ENCODE measurements around the gene ANKRD36C.
"Not testable (repeated sequence)": the region's sequence is repeated elsewhere in the genome, so short reads cannot be mapped to it uniquely, and the experiment has no call there.

Gene ANKRD36C

GRCh38 chr2:96027725-96028325 is 36.2 kb upstream of the ANKRD36C start:
- H3K23ac ChIP-seq (ENCODE audit: low read length); H3K9ac ChIP-seq (ENCODE audit: low read length); H3K4me1 ChIP-seq (ENCODE audit: control insufficient read depth in 1 of 2, insufficient read depth in 2 of 2, low read length in 2 of 2); H2BK120ac ChIP-seq (ENCODE audit: insufficient read depth, low read length, poor library complexity); H2BK5ac ChIP-seq (ENCODE audit: low read depth, low read length, poor library complexity); H3K4me2 ChIP-seq (ENCODE audit: low read length); H2AK5ac ChIP-seq (ENCODE audit: low read length); H3K27ac ChIP-seq (ENCODE audit: low read depth, low read length); H3K18ac ChIP-seq (ENCODE audit: low read length); H2AFZ ChIP-seq (ENCODE audit: insufficient read depth, low read length, poor library complexity); H2BK12ac ChIP-seq (ENCODE audit: low read length); H3K9me3 ChIP-seq (ENCODE audit: insufficient read depth, low read depth, low read length); H3K4me3 ChIP-seq (ENCODE audit: low read depth, low read length); H3K79me2 ChIP-seq (ENCODE audit: control insufficient read depth, insufficient read depth, low read length, poor library complexity); H3K4ac ChIP-seq (ENCODE audit: low read depth, low read length); H3K27me3 ChIP-seq (ENCODE audit: insufficient read depth, low read length); H4K91ac ChIP-seq (ENCODE audit: low read depth, low read length); H3K79me1 ChIP-seq (ENCODE audit: low read length); H3K36me3 ChIP-seq (ENCODE audit: control insufficient read depth in 1 of 2, insufficient read depth in 2 of 2, low read length in 2 of 2); H3K14ac ChIP-seq (ENCODE audit: low read length); DNase-seq; H4K12ac ChIP-seq (ENCODE audit: low read depth, low read length); H4K8ac ChIP-seq (ENCODE audit: low read depth, low read length): not testable (repeated sequence)
- WGBS (ENCODE audit: extremely low coverage, insufficient coverage, insufficient read length), result no CpG with 5 or more reads among the region's 16 CpGs

- not testable (repeated sequence) for H3K4me2 ChIP-seq (ENCODE audit: low read length); H3K9me3 ChIP-seq (ENCODE audit: insufficient read depth, low read depth, low read length); H3K4ac ChIP-seq (ENCODE audit: low read depth, low read length); H3K79me1 ChIP-seq (ENCODE audit: low read length); H2AFZ ChIP-seq (ENCODE audit: insufficient read depth, low read length, poor library complexity); H3K36me3 ChIP-seq (ENCODE audit: control insufficient read depth in 1 of 2, insufficient read depth in 2 of 2, low read length in 2 of 2); H4K12ac ChIP-seq (ENCODE audit: low read depth, low read length); H3K27ac ChIP-seq (ENCODE audit: low read depth, low read length); H3K27me3 ChIP-seq (ENCODE audit: insufficient read depth, low read length); H2AK5ac ChIP-seq (ENCODE audit: low read length); H3K4me3 ChIP-seq (ENCODE audit: low read depth, low read length); H4K8ac ChIP-seq (ENCODE audit: low read depth, low read length); DNase-seq; H2BK12ac ChIP-seq (ENCODE audit: low read length); H2BK5ac ChIP-seq (ENCODE audit: low read depth, low read length, poor library complexity); H3K23ac ChIP-seq (ENCODE audit: low read length); H3K18ac ChIP-seq (ENCODE audit: low read length); H3K79me2 ChIP-seq (ENCODE audit: control insufficient read depth, insufficient read depth, low read length, poor library complexity); H2BK120ac ChIP-seq (ENCODE audit: insufficient read depth, low read length, poor library complexity); H4K91ac ChIP-seq (ENCODE audit: low read depth, low read length); H3K9ac ChIP-seq (ENCODE audit: low read length); H3K14ac ChIP-seq (ENCODE audit: low read length); H3K4me1 ChIP-seq (ENCODE audit: control insufficient read depth in 1 of 2, insufficient read depth in 2 of 2, low read length in 2 of 2)
- no CpG with 5 or more reads among the region's 6 CpGs for WGBS (ENCODE audit: extremely low coverage, insufficient coverage, insufficient read length)
These were observed 34.1 kb upstream of the ANKRD36C start for GRCh38 chr2:96025755-96026154.

- Histone ChIP-seq H3K4me2 (ENCODE audit: low read length) (no peak overlapping the region), H3K23ac (ENCODE audit: low read length) (no peak overlapping the region), H2AK5ac (ENCODE audit: low read length) (no peak overlapping the region), H3K14ac (ENCODE audit: low read length) (no peak overlapping the region), H3K18ac (ENCODE audit: low read length) (no peak overlapping the region), H4K8ac (ENCODE audit: low read depth, low read length) (no peak overlapping the region), H3K27ac (ENCODE audit: low read depth, low read length) (no peak overlapping the region), H3K9me3 (ENCODE audit: insufficient read depth, low read depth, low read length) (no peaks in the 10 kb centered on the region), H2BK12ac (ENCODE audit: low read length) (no peak overlapping the region), H3K4ac (ENCODE audit: low read depth, low read length) (no peak overlapping the region), H2BK120ac (ENCODE audit: insufficient read depth, low read length, poor library complexity) (no peak overlapping the region), H4K91ac (ENCODE audit: low read depth, low read length) (no peak overlapping the region), H2BK5ac (ENCODE audit: low read depth, low read length, poor library complexity) (no peak overlapping the region), H3K79me1 (ENCODE audit: low read length) (no peaks in the 10 kb centered on the region), H3K36me3 (ENCODE audit: control insufficient read depth in 1 of 2, insufficient read depth in 2 of 2, low read length in 2 of 2) (no peaks in the 10 kb centered on the region), H4K12ac (ENCODE audit: low read depth, low read length) (no peak overlapping the region), H2AFZ (ENCODE audit: insufficient read depth, low read length, poor library complexity) (no peak overlapping the region), H3K9ac (ENCODE audit: low read length) (no peak overlapping the region), H3K27me3 (ENCODE audit: insufficient read depth, low read length) (no peaks in the 10 kb centered on the region), H3K4me3 (ENCODE audit: low read depth, low read length) (no peak overlapping the region), H3K4me1 (ENCODE audit: control insufficient read depth in 1 of 2, insufficient read depth in 2 of 2, low read length in 2 of 2) (no peaks in the 10 kb centered on the region), H3K79me2 (ENCODE audit: control insufficient read depth, insufficient read depth, low read length, poor library complexity) (no peaks in the 10 kb centered on the region)
- DNase-seq, result no peak
- WGBS (ENCODE audit: extremely low coverage, insufficient coverage, insufficient read length), result no CpG with 5 or more reads among the region's 4 CpGs
These were observed 33.5 kb upstream of the ANKRD36C start for GRCh38 chr2:96025194-96025492.

- Histone ChIP-seq H3K79me1 (ENCODE audit: low read length) (no peaks in the 10 kb centered on the region), H2BK120ac (ENCODE audit: insufficient read depth, low read length, poor library complexity) (no peak overlapping the region), H3K27me3 (ENCODE audit: insufficient read depth, low read length) (no peaks in the 10 kb centered on the region), H3K4me3 (ENCODE audit: low read depth, low read length) (no peak overlapping the region), H2AK5ac (ENCODE audit: low read length) (no peak overlapping the region), H3K36me3 (ENCODE audit: control insufficient read depth in 1 of 2, insufficient read depth in 2 of 2, low read length in 2 of 2) (no peaks in the 10 kb centered on the region), H4K91ac (ENCODE audit: low read depth, low read length) (no peak overlapping the region), H3K4me1 (ENCODE audit: control insufficient read depth in 1 of 2, insufficient read depth in 2 of 2, low read length in 2 of 2) (no peaks in the 10 kb centered on the region), H3K4ac (ENCODE audit: low read depth, low read length) (no peak overlapping the region), H2AFZ (ENCODE audit: insufficient read depth, low read length, poor library complexity) (no peak overlapping the region), H3K23ac (ENCODE audit: low read length) (no peak overlapping the region), H3K14ac (ENCODE audit: low read length) (no peak overlapping the region), H3K79me2 (ENCODE audit: control insufficient read depth, insufficient read depth, low read length, poor library complexity) (no peaks in the 10 kb centered on the region), H2BK5ac (ENCODE audit: low read depth, low read length, poor library complexity) (no peak overlapping the region), H2BK12ac (ENCODE audit: low read length) (no peak overlapping the region), H3K9me3 (ENCODE audit: insufficient read depth, low read depth, low read length) (no peaks in the 10 kb centered on the region), H3K4me2 (ENCODE audit: low read length) (no peak overlapping the region), H3K18ac (ENCODE audit: low read length) (no peak overlapping the region), H4K8ac (ENCODE audit: low read depth, low read length) (no peak overlapping the region), H4K12ac (ENCODE audit: low read depth, low read length) (no peak overlapping the region), H3K27ac (ENCODE audit: low read depth, low read length) (no peak overlapping the region), H3K9ac (ENCODE audit: low read length) (no peak overlapping the region)
- no CpG with 5 or more reads among the region's 27 CpGs for WGBS (ENCODE audit: extremely low coverage, insufficient coverage, insufficient read length)
- no peak for DNase-seq
These were observed 32.9 kb upstream of the ANKRD36C start for GRCh38 chr2:96024336-96025193.

Measured in trophoblast cell (in vitro differentiated cells and primary cell).